ENCODE data around the gene DPYSL3.
"Not testable (repeated sequence)": the region's sequence is repeated elsewhere in the genome, so short reads cannot be mapped to it uniquely, and the experiment has no call there.

Gene DPYSL3

DNA sequence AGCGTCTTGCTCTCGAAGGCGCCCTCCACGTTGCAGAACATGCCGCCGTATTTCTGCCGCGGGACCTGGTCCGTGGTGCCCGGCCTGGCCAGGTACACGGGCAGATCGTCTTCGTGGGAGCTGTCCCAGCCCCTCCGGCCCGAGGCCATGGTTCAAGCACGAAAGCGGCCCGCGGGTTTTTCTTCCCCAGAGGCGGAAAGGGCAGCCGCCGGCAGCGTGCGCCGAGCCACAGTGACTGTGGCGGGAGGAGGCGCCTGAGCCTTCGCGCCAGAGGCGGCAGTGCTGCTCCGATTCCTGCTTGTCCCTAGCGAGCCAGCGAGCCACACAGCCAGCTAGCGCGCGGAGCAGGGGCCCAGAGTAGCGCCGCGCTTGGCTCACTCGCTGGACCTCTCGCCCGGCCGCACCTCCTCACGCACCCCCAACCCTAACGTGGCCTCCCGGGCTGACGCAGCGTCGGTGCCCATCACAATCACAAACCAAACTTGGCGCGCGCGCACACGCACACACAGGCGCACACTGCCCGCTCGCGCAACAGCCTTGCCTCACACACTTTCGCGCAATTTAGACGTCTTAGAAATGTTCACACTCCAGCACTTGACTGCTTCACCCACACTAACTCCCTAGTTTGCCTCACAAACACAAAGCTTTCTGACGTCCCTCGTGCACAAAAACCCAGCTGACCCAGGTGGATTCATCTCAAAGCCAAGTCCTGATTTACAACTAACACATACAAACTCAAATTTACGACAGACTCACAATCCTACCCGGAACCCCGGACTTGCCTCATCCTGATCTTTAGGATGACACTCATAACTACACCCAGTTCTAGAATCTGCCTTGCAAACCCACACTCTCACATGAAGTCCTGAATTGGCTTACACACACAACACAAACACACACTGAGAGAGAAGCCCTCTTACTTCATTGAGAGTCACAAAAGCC lies at the start of gene DPYSL3:
TSS of gene DPYSL3 (minus strand) at position 359 of the 942 bp plus-strand sequence. CDS start at position 149, 210 bp downstream.
- peak; percentile 60 for DNase-seq (ENCODE audit: low read depth)

DNA sequence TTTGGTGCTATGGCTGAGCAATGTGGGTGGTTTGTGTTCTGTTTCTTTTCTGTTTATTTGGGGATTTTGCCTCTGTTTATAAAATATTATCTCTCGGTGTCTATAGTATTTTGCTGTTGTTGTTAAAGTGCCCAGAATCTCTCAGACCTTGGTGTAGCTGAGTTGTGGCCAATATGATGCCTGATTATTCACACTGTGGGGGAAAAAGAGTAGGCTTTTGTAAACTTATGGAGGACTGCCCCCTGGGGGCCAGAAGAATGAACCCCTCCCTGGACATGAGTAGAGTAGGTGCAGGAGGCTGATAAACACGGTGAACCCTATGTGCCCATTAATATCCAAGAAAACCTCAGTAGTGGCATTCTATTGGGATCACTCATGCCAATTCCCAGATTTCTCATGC lies 49.0 kb upstream of the DPYSL3 start:
- peak; percentile 85 for DNase-seq (ENCODE audit: low read depth)

DNA sequence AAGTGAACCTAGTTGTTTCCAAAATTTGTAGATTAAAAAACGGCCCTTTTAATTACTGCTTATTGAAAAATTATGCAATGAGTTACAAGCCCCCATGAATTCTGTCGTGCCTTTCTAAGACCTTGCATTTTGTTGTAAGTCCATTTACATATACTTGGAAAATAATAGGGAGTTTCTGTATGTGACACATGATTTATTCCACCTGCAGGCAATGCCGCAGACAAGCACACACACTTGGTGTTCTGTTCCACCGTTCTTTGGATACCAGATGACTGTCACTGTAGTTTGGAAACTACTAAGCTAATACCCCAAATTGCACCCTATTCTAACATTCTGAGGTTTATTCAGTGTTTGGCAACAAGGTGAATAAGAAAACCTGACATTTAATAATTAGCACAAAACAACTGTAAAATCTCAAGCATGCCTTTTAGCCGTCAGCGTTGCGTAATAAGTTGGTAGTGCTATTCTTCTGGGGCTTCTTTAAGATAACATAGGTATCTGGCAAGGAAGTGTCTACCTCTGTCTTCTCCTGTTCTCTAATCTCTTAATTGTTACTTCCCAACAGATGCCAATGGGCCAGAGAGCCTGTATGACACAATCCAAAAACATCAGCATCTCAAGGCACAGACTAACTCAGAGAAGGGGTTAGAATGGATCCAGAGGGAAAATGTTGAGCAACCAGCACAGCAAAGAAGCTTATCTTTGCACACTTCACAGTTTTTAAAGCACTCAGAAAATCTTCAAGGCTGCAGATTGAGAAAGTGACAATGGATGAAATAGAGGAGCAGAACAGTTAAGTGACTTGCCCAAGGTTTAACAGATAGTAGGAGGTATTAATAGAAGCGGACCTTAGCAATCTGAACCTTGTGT lies 48.2 kb upstream of the DPYSL3 start:
- peak; percentile 86 for DNase-seq (ENCODE audit: low read depth)

DNA sequence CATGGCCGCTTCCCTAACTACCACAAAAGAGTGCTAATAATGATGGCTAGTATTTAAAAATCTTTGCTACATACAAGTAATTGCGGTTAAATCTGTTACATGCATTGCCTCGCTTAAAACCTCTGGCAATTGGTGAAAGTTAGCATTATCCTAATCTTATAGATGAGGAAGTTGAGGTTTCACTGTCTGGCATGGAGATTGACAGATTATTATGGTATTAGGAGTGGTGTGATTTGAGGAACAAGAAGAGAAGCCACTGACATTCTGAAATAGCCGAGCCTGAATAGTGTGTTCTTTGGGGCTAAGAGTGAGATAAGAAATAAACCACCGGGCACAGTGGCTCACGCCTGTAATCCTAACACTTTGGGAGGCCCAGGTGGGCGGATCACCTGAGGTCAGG lies 45.3 kb upstream of the DPYSL3 start:
- DNase-seq (ENCODE audit: low read depth): no peak

DNA sequence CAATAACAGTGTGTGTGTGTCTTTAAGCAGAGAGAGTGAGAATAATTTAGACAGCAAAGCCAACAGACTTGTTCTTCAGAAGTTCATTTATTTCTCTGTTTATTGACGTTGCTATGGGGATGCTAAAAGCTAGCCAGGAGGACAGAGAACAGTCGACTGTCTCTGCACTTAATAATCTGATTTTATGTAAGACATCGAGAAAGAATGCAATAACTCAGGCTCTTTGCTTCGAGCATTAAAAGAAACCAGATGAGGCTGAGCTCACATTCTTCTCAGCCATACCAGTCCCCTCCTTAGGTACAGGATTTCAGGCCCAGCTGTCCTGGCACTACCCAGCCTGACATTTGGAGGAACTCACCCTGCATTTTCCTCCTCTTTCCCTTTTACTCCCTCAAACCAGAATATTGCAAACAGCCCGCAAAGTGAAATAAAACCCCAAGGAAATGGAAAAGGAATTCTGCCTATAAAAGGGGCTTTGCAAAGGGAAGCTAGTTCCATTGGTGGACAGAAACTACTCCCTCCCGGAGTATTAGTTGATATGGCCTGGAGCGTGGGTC lies 44.5 kb upstream of the DPYSL3 start:
- peak; percentile 82 for DNase-seq (ENCODE audit: low read depth)

DNA sequence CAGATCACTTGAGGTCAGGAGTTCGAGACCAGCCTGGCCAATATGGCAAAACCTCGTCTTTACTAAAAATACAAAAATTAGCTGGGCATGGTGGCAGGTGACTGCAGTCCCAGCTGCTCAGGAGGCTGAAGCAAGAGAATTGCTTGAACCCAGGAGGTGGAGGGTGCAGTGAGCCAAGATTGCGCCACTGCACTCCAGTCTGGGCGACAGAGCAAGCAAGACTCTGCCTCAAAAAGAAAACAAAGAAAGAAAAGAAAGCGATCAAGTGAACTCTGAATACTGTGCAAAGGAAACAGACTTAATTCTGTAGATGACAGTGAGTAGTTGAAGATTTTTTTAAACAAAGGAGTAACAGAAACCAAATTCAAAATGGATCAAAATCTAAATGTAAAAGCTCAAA lies 43.9 kb upstream of the DPYSL3 start:
- not testable (repeated sequence) for DNase-seq (ENCODE audit: low read depth)

DNA sequence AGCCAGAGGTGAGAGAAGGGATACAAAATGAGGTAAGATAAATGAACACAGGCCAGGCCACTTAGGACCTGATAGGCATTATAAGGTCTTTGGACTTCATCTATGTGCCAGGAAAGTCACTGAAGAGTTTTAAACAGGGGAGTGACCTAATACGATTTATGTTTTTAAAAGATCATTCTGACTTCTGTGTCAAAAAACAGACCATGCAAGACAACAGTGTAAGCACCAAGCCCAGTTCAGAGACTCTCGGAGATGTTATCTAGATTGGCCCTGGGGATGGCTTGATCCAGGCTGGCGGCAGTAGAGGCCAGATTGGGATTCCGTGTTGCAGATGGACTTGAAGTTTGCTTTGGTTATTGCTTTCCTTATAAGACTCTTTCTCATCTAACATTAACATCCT lies 43.0 kb upstream of the DPYSL3 start:
- DNase-seq (ENCODE audit: low read depth): no peak

DNA sequence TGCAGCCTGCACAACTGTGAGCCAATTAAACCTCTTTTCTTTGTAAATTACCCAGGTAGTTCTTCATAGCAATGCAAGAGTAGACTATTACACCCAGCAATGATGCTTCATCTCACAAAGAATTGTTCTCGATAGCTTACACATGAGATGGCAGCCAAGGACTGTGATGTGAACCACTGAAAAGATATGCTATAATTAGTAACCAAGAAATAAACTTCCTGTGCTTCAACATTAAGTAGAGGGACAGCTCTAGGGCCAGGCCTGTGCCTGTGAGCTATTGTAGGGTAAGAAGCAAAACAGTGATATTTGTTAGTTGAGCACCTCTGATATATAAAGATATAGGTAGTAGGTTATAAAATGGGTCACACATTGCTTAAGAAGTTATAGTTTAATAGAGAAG lies 41.8 kb upstream of the DPYSL3 start:
- no peak for DNase-seq (ENCODE audit: low read depth)

DNA sequence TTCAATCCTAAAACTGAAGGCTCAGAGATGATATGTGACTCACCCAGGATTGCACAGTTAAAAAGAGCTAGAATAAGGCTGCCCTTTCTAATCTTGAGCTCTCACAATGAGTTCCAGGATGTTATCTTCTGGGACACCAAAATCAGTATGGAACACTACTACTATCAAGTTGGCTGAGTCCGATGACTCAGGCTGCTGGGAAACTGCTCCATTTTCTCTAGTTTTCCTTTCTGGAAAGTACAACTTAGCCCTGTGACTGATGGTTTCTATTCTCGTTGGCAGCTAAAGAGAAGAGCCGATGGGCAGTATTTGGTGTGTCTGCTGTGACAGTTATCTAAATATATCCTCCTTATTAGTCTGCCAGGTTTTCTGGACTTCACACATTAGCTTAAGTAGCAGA lies 37.9 kb upstream of the DPYSL3 start:
- peak; percentile 72 for DNase-seq (ENCODE audit: low read depth)

DNA sequence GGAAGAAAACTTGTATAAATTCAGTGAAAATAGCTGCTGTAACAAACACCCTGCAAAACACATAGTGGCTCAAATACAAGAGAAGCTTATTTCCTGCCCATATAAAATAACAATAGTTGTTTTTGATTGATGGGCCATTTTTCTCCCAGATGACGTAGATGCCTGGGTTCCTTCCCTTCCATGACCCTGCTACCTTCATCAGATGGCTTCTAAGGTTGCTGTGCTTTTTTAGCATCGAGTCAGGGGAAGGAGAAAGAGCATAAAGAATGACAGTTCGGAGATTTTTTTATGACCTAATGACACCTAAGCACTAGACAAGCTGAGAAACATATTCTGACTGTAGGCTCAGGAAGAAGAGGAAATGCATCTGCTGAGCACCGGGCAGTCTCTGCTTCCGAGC lies 34.7 kb upstream of the DPYSL3 start:
- DNase-seq (ENCODE audit: low read depth): no peak

DNA sequence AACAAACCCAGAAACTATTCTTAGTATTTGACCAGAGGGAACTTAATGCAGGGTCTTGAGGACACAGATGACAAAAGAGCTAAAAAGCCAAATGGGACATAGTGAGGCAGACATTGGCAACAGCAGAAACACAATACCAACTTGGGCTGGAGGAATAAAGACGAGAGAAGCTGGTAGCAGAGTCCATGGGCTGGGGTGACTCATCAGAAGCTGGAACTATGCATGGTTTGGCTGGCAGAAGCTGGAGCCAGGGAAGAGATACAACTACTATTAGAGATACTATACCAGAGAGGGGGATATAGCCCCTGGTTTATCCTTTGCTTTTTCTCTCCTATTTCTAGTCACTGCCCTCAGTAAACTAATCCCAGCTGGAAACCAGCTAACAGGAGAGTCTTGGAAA lies 29.2 kb upstream of the DPYSL3 start:
- DNase-seq (ENCODE audit: low read depth): peak; percentile 51

DNA sequence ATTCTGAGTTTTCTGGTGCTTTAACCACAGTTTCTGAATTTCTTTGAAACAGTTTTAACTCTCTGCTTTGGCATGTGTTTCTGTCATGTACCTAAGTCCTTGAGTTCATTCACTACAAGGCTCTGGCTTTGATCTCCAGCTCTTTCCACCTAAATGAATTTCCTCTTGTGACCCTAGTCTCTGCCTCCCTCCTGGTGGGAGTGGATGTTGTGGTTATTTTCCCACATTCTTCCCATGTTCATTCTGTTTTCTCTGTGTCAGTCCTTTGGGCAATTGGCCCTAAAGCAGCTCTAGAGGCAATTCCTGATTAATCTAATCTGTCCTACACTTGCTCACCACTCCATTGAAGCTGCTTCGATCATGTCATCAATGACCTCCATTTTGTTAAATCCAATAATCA lies 28.4 kb upstream of the DPYSL3 start:
- peak; percentile 87 for DNase-seq (ENCODE audit: low read depth)

DNA sequence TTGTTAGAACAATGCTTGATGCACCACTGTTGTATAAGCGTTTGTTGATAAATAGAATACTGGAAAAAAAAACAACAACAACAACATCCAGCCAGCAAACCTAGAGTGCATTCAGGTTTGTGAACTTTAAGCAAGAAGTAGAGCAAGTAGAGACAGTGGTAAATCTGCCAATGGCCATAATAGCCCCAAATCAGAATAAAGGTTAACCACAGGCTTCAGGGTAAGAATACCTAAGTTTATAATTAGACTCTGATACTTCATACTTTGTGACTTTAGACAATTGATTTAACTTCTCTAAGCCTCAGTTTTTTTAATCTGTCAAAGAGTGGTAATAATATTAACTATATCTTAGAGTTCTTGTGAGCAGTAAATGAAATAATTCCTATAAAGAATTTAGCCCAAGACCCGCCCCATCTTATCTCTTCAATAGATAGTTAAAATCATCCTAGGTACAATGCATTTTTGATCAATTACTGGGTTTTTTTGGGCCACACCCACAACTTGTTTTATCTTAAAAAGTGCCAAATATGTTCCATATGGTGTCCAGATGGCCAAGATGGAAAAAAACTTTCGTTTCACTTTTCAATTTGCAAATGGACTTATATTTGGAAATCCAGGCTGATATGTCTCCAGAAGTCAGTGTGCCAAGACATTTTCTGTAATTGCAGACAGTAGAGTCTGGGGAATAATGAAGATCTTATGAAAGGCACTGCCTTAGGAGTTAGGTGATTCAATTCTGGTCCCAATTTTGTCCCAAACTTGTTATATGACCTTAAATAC lies 24.5 kb upstream of the DPYSL3 start:
- DNase-seq (ENCODE audit: low read depth): no peak

DNA sequence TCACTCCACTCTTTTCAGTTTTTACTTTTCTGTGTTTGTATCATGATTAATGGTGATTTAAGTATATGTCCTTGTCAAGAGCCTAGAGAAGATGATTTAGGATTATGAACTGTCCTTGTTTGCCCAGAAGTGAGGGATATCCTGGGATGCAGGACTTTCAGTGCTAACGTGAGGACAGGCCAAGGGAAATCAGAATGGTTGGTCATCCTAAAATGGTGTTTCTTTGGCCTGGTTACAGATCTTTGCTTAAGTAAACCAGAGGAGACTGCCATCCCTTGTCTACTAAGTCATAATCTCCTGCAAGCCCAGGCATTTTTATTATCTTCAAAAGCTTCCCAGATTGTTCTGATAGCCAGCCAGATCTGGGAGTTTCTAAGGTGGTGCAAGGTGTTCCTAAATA lies 22.3 kb upstream of the DPYSL3 start:
- DNase-seq (ENCODE audit: low read depth): peak; percentile 46

DNA sequence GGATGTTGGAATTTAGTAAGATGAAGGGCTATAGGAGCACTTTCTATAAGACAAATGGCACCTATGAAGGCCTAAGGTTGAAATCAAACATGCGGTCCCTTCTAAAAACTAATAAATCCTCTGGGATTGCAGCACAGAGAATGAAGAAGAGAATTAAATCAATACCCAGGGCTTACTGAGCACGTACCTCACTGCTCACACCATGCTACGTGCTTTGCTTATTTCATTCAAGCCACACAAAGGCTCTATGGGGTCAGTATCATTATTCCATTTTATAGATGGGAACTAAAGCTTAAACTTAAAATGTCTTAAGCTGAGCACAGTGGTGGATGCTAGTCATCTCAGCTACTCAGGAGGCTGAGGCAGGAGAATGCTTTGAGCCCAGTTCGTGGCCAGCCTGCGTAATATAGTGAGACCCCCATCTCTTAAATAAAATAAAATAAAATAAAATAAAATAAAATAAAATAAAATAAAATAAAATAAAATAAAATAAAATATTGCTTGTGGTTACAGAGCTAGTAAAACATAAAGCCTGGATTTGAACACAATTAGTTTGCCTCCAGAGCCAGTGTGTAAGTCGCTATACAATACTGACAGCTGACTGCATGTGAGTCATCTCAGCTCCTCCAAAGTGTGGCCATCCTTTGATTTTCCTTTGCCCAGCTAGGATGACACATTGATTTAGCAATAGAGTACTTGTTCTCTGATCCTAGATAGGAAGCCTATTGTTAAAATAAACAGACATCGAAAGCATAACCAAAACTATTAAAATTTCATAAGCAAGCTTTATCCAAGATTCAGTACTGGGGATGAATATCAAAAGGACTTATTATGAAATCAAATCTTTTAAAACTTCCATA lies 20.9 kb upstream of the DPYSL3 start:
- DNase-seq (ENCODE audit: low read depth): peak; percentile 91

DNA sequence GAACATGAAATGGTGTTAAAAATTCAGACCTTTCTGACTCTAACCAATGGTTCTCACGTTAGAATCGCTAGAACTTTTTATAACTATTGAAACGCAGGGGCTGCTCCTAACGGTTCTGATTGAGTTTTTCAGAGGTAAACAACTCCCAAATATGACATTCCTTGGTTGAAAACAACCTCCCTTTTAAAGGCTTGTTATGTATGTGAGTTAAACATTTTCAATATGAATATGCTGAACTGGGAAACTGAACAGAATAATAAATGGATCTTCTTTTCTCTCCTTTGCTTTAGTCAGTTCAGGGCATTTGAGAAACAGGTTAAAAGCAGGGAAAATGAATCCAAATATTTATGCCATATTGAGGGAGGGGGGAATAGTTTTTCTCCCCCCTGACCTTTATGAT lies 13.2 kb upstream of the DPYSL3 start:
- no peak for DNase-seq (ENCODE audit: low read depth)

DNA sequence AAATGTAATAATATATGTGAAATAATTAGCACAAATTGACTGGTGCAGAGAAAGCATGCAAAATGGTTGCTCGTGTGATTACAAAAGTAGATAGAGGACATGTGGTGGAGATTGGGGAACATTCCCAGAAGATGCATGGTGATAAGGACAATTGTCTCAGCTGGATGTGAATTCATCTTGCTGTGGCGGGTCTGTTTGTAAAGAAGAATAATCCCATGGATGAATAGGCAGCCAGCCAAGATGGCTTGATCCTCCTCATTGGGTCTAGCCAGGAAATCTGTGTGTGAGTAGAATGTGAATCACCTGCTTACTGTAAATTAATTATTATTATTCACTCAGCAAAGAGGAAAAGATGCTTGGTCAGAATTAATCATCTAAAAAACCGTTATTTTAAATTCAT lies 12.6 kb upstream of the DPYSL3 start:
- peak; percentile 41 for DNase-seq (ENCODE audit: low read depth)

DNA sequence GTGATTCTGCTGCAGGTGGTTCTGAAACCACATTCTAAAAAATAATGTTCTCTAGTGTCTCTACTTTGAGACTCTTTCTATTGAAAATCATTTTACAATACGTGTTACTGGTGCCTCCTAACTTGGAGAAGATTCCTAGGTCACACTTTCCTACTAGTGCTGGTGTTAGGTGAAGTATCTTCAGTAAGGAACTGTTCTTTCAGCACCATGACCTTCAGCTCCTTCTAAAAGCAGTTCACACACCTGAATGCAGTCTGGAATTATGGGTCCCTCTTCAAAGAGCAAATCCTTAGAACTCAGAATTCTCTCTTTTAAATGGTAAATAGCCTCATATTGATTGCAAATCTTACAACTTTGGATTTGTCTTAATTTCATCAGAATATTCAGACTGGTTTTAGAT lies 10.6 kb upstream of the DPYSL3 start:
- peak; percentile 44 for DNase-seq (ENCODE audit: low read depth)

DNA sequence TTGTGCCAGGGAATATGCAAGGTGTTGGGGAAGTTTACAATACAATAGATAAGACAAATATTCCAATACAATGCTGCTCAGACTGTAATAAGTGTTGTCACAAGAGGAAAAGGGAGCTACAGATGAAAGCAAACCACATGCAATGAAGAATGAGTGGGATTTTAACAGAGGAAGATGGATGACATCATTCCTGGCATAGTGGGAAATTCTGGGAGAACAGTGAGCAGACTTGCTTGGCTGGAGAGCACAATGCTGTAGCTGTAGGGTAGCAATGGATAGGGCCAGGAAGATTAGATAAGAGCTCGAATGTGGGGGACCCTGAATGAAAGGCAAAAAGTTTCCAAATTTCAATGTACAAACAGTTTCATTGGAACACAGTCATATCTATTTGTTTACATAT lies 9.5 kb upstream of the DPYSL3 start:
- peak; percentile 48 for DNase-seq (ENCODE audit: low read depth)

DNA sequence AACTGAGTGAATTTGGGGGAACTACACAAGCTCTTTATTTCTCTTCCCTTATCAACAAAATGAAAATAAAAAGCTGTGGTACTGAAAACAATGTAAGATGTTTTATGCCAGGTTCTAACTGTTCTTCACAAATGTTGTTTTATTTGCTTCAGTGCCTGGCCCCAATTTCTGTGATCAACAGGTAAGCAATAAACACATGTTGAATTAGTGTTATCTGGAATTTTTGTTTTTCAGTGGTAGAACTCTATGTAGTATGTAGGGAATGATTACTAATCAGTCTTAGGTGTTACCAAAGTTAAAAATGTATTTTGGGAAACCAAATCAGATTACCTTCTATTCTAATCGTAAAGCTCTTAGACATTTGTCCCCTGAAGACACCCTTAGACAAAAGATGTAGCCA lies 7.5 kb upstream of the DPYSL3 start:
- DNase-seq (ENCODE audit: low read depth): no peak

DNA sequence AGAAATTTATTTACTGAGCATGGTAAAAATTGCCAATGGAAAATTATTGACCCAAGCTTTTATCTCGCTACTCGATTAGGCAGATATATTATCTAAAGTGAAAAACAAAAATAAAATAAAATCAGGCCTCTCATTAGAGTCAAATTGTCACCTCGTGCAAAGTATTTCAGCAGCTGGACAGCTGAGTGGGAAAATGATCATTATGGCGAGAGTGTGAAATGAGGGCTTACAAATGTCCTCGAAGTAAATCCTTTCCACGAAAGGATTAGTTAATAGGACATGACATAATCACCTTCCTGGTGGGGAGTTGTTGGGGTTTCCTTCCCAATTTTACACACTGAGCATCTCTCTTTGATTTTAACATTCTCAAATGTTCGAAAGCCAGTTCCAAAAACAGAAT lies 5.4 kb upstream of the DPYSL3 start:
- no peak for DNase-seq (ENCODE audit: low read depth)

Measured in amniotic epithelial cell (primary cell).